Liver (tissue), 10 donors: ENCODE results near the gene SMAD5. TPM values are rescaled to one million over a fixed set of nuclear protein-coding genes. Genes with fewer than 3 reads are reported as not detected.

Experiments used
- DNase-seq: peaks from one replicate; pipeline ENCODE4 v3.0.0-alpha.2; 2017; ENCODE audit warnings: low spot score
- H3K27ac ChIP-seq, 2 donors: one replicate each; pipeline ENCODE4 v1.7.0; 2013; ENCODE audit warnings: inconsistent platforms in 2 of 2, low read length in 2 of 2, control low read depth in 1 of 2, low read depth in 1 of 2, mild to moderate bottlenecking in 1 of 2
- H3K27me3 ChIP-seq, 4 donors: one replicate each; pipeline versions ENCODE4 v1.6.1 to v1.7.0; 2013; ENCODE audit warnings: low read length in 3 of 4, inconsistent platforms in 1 of 4, mild to moderate bottlenecking in 1 of 4, moderate library complexity in 1 of 4; ENCODE audit not compliant: control insufficient read depth in 4 of 4, insufficient read depth in 4 of 4
- H3K36me3 ChIP-seq, 4 donors: one replicate each; pipeline versions ENCODE4 v1.6.1 to v1.7.0; 2013; ENCODE audit warnings: low read length in 3 of 4, mild to moderate bottlenecking in 3 of 4, low read depth in 1 of 4, moderate library complexity in 1 of 4; ENCODE audit not compliant: control insufficient read depth in 4 of 4, insufficient read depth in 3 of 4
- H3K4me1 ChIP-seq, 4 donors: one replicate each; pipeline versions ENCODE4 v1.6.1 to v1.7.0; 2013; ENCODE audit warnings: low read length in 3 of 4, mild to moderate bottlenecking in 3 of 4, moderate library complexity in 1 of 4; ENCODE audit not compliant: control insufficient read depth in 4 of 4, insufficient read depth in 4 of 4
- H3K4me3 ChIP-seq, 3 donors: one replicate each; pipeline versions ENCODE4 v1.6.1 to v1.7.0; 2013; ENCODE audit warnings: low read length in 3 of 3, control low read depth in 1 of 3, low read depth in 1 of 3, mild to moderate bottlenecking in 1 of 3
- H3K9ac ChIP-seq, 2 donors: one replicate each; pipeline ENCODE4 v1.7.0; 2013; ENCODE audit warnings: low read length in 2 of 2, mild to moderate bottlenecking in 2 of 2, moderate library complexity in 2 of 2, control low read depth in 1 of 2, low read depth in 1 of 2
- H3K9me3 ChIP-seq, 4 donors: one replicate each; pipeline versions ENCODE4 v1.6.1 to v1.7.0; 2013; ENCODE audit warnings: low read length in 3 of 4; ENCODE audit not compliant: control insufficient read depth in 4 of 4
- EGR1 ChIP-seq, 2 donors: IDR thresholded peaks; 2 replicates each; pipeline ENCODE4 v1.6.1; 2016 to 2018; ENCODE audit warnings: antibody characterized with exemption in 2 of 2, low read depth in 2 of 2
- FOXA1 ChIP-seq: IDR thresholded peaks from 2 replicates; pipeline ENCODE4 v1.6.1; 2016; ENCODE audit warnings: antibody characterized with exemption
- FOXA2 ChIP-seq: IDR thresholded peaks from 2 replicates; pipeline ENCODE4 v1.6.1; 2016; ENCODE audit warnings: antibody characterized with exemption
- GABPA ChIP-seq, 2 donors: IDR thresholded peaks in 1 of 2; conservative IDR thresholded peaks in 1 of 2; 2 replicates each; pipeline ENCODE4 v1.6.1; 2016; ENCODE audit warnings: antibody characterized with exemption in 2 of 2, mild to moderate bottlenecking in 1 of 2, moderate library complexity in 1 of 2
- HNF4A ChIP-seq, 2 donors: conservative IDR thresholded peaks; 2 replicates each; pipeline ENCODE4 v1.6.1; 2016; ENCODE audit warnings: antibody characterized with exemption in 2 of 2, mild to moderate bottlenecking in 2 of 2
- HNF4G ChIP-seq: IDR thresholded peaks from 2 replicates; pipeline ENCODE4 v1.6.1; 2016; ENCODE audit warnings: antibody characterized with exemption
- JUND ChIP-seq, 2 donors: IDR thresholded peaks; 2 replicates each; pipeline ENCODE4 v1.6.1; 2016; ENCODE audit warnings: antibody characterized with exemption in 2 of 2
- NR2F2 ChIP-seq: IDR thresholded peaks from 2 replicates; pipeline ENCODE4 v1.6.1; 2016; ENCODE audit warnings: antibody characterized with exemption
- RAD21 ChIP-seq, 2 donors: IDR thresholded peaks; 2 replicates each; pipeline ENCODE4 v1.6.1; 2016; ENCODE audit warnings: antibody characterized with exemption in 2 of 2, mild to moderate bottlenecking in 2 of 2
- RXRA ChIP-seq, 2 donors: IDR thresholded peaks; 2 replicates each; pipeline ENCODE4 v1.6.1; 2017 to 2018; ENCODE audit warnings: antibody characterized with exemption in 2 of 2, mild to moderate bottlenecking in 1 of 2
- SP1 ChIP-seq: IDR thresholded peaks from 2 replicates; pipeline ENCODE4 v1.6.1; 2018; ENCODE audit warnings: antibody characterized with exemption, mild to moderate bottlenecking
- TAF1 ChIP-seq: conservative IDR thresholded peaks from 2 replicates; pipeline ENCODE4 v1.6.1; 2016; ENCODE audit warnings: antibody characterized with exemption, mild to moderate bottlenecking
- YY1 ChIP-seq: IDR thresholded peaks from 2 replicates; pipeline ENCODE4 v1.6.1; 2016; ENCODE audit warnings: antibody characterized with exemption, mild to moderate bottlenecking
- WGBS: extraction: QIAGEN DNeasy Blood & Tissue Kit; methylation state at CpG from one replicate; pipeline ENCODE4 v1.1.7; 2013; 5-methylcytosine and 5-hydroxymethylcytosine counted together
- polyA plus RNA-seq, 2 donors: library from polyadenylated mRNA; stranded (reverse) in 1 of 2; unstranded in 1 of 2; fragments of 200-250 nt in 1 of 2; fragments of >200 nt in 1 of 2; fragmentation: Nextera tagmentation in 1 of 2; extraction: Ambion mirVana in 1 of 2; gene quantifications; one replicate each; pipeline versions ENCODE4 v1.2.1 to v1.2.3, GENCODE V29; 2013 to 2015
- small RNA-seq: library from RNA; depleted of rRNA; stranded (forward); fragments of <200 nt; gene quantifications from one replicate; pipeline ENCODE3, GENCODE V24; 2014
- total RNA-seq, 2 donors: library from RNA; depleted of rRNA; stranded (reverse); fragments of >200 nt; gene quantifications; one replicate each; pipeline ENCODE4 v1.2.3, GENCODE V29; 2014
- TF ChIP-seq, protein P1 (sequence below): IDR thresholded peaks from 2 replicates; pipeline ENCODE4 v1.6.1; 2016; ENCODE audit warnings: antibody characterized with exemption
- TF ChIP-seq, protein P2 (sequence below): fragments of 150-350 bp; IDR thresholded peaks from 2 replicates; pipeline ENCODE4 v1.5.1; 2017; ENCODE audit warnings: improper control_type of control experiment, low read depth, low read length; ENCODE audit not compliant: missing input control
- TF ChIP-seq, protein P3 (sequence below): IDR thresholded peaks from 2 replicates; pipeline ENCODE4 v1.6.1; 2016; ENCODE audit warnings: antibody characterized with exemption, mild to moderate bottlenecking
- TF ChIP-seq, protein P4 (sequence below): IDR thresholded peaks from 2 replicates; pipeline ENCODE4 v1.6.1; 2016; ENCODE audit warnings: antibody characterized with exemption
- TF ChIP-seq, protein P5 (sequence below): IDR thresholded peaks from 2 replicates; pipeline ENCODE4 v1.6.1; 2016; ENCODE audit warnings: antibody characterized with exemption
- donor health status: healthy.
- donor health status: healthy.
- donor health status: healthy.
- donor health status: healthy.
- donor health status: healthy.

SMAD5 gene
- total and polyA plus RNA-seq, 4 donors: 5.9 to 42.0 (median 16.3) TPM

DNA sequence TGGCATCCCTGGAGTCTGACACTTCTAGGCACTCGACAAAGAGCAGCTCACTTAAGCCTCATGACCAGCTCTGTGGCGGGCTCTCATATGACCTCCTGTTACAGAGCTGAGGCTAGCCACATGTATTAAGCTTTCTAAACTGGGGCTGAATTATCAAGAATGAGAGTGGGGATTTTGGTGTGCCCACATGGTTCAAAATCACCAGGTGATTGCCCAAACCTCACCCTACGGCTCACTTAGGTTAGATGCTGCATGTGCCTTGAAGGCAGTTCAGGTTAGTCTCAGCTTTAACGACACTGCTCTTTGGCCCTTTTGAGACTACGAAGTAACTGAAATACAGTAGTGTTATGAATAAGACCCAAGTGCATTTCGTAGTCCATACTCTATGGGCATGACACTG, 99.7 kb downstream of the SMAD5 start:
- Histone ChIP-seq H3K27ac (no peak overlapping the region), H3K27me3 (no peaks in the 10 kb centered on the region), H3K9me3 (no peaks in the 10 kb centered on the region), H3K36me3 (no peaks in the 10 kb centered on the region), H3K4me3 (no peak overlapping the region), H3K9ac (no peak overlapping the region), H3K4me1 (no peaks in the 10 kb centered on the region)
- 92% methylated on average over 6 of the region's 6 CpGs for WGBS
- TF ChIP-seq RXRA (IDR thresholded peaks at IDR 0.05): no peak
- no peak for TF ChIP-seq JUND (IDR thresholded peaks at IDR 0.05)
- TF ChIP-seq, protein P1, sequence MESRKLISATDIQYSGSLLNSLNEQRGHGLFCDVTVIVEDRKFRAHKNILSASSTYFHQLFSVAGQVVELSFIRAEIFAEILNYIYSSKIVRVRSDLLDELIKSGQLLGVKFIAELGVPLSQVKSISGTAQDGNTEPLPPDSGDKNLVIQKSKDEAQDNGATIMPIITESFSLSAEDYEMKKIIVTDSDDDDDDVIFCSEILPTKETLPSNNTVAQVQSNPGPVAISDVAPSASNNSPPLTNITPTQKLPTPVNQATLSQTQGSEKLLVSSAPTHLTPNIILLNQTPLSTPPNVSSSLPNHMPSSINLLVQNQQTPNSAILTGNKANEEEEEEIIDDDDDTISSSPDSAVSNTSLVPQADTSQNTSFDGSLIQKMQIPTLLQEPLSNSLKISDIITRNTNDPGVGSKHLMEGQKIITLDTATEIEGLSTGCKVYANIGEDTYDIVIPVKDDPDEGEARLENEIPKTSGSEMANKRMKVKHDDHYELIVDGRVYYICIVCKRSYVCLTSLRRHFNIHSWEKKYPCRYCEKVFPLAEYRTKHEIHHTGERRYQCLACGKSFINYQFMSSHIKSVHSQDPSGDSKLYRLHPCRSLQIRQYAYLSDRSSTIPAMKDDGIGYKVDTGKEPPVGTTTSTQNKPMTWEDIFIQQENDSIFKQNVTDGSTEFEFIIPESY: no peak
- TF ChIP-seq NR2F2: no peak
- no peak for TF ChIP-seq FOXA2
- no peak for TF ChIP-seq EGR1 (IDR thresholded peaks at IDR 0.05; ENCODE audit: low read depth in 2 of 2)
- TF ChIP-seq, protein P2, sequence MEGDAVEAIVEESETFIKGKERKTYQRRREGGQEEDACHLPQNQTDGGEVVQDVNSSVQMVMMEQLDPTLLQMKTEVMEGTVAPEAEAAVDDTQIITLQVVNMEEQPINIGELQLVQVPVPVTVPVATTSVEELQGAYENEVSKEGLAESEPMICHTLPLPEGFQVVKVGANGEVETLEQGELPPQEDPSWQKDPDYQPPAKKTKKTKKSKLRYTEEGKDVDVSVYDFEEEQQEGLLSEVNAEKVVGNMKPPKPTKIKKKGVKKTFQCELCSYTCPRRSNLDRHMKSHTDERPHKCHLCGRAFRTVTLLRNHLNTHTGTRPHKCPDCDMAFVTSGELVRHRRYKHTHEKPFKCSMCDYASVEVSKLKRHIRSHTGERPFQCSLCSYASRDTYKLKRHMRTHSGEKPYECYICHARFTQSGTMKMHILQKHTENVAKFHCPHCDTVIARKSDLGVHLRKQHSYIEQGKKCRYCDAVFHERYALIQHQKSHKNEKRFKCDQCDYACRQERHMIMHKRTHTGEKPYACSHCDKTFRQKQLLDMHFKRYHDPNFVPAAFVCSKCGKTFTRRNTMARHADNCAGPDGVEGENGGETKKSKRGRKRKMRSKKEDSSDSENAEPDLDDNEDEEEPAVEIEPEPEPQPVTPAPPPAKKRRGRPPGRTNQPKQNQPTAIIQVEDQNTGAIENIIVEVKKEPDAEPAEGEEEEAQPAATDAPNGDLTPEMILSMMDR: no peak
- TF ChIP-seq FOXA1: no peak
- TF ChIP-seq, protein P3, sequence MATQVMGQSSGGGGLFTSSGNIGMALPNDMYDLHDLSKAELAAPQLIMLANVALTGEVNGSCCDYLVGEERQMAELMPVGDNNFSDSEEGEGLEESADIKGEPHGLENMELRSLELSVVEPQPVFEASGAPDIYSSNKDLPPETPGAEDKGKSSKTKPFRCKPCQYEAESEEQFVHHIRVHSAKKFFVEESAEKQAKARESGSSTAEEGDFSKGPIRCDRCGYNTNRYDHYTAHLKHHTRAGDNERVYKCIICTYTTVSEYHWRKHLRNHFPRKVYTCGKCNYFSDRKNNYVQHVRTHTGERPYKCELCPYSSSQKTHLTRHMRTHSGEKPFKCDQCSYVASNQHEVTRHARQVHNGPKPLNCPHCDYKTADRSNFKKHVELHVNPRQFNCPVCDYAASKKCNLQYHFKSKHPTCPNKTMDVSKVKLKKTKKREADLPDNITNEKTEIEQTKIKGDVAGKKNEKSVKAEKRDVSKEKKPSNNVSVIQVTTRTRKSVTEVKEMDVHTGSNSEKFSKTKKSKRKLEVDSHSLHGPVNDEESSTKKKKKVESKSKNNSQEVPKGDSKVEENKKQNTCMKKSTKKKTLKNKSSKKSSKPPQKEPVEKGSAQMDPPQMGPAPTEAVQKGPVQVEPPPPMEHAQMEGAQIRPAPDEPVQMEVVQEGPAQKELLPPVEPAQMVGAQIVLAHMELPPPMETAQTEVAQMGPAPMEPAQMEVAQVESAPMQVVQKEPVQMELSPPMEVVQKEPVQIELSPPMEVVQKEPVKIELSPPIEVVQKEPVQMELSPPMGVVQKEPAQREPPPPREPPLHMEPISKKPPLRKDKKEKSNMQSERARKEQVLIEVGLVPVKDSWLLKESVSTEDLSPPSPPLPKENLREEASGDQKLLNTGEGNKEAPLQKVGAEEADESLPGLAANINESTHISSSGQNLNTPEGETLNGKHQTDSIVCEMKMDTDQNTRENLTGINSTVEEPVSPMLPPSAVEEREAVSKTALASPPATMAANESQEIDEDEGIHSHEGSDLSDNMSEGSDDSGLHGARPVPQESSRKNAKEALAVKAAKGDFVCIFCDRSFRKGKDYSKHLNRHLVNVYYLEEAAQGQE: no peak
- no peak for TF ChIP-seq SP1
- TF ChIP-seq YY1: no peak
- TF ChIP-seq TAF1: no peak
- TF ChIP-seq GABPA (IDR thresholded peaks at IDR 0.05 in 1 of 2, conservative IDR thresholded peaks at IDR 0.05 in 1 of 2): no peak
- TF ChIP-seq HNF4A (conservative IDR thresholded peaks at IDR 0.05): no peak
- TF ChIP-seq, protein P4, sequence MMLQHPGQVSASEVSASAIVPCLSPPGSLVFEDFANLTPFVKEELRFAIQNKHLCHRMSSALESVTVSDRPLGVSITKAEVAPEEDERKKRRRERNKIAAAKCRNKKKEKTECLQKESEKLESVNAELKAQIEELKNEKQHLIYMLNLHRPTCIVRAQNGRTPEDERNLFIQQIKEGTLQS: no peak
- TF ChIP-seq, protein P5, sequence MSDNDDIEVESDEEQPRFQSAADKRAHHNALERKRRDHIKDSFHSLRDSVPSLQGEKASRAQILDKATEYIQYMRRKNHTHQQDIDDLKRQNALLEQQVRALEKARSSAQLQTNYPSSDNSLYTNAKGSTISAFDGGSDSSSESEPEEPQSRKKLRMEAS: no peak
- TF ChIP-seq RAD21 (IDR thresholded peaks at IDR 0.05): no peak
- TF ChIP-seq HNF4G: no peak
- no peak for DNase-seq

Small RNA genes within 50 kb of the gene (small RNA-seq; reads per million reads assigned to genes)
- gene RF02173 (not detected), gene RF02175 (not detected), gene RF02176 (not detected)

Other genes with a start within 250 kb of the SMAD5 start
- not detected for gene IL9, start 237.0 kb upstream of the SMAD5 start, total RNA-seq
- gene IL9, start 237.0 kb upstream of the SMAD5 start, polyA plus RNA-seq: not detected
- 10 to 100 TPM; 72.0 to 93.8 TPM for gene LECT2, start 177.9 kb upstream of the SMAD5 start, total RNA-seq
- gene LECT2, start 177.9 kb upstream of the SMAD5 start, polyA plus RNA-seq: 10 to 100 TPM; 27.4 to 90.2 TPM
- 100 to 1,000 TPM in 1 of 2 donors, 10 to 100 TPM in 1; 45.2 to 144 TPM for gene TGFBI, start 103.9 kb upstream of the SMAD5 start, total RNA-seq
- gene TGFBI, start 103.9 kb upstream of the SMAD5 start, polyA plus RNA-seq: 10 to 100 TPM; 33.7 to 43.0 TPM
- gene SMIM32, start 60.3 kb downstream of the SMAD5 start, total RNA-seq: not detected
- under 1 TPM in 1 of 2 donors, not detected in 1; 0.02 TPM for gene SMIM32, start 60.3 kb downstream of the SMAD5 start, polyA plus RNA-seq
- gene TRPC7, start 232.7 kb downstream of the SMAD5 start, total RNA-seq: not detected
- not detected for gene TRPC7, start 232.7 kb downstream of the SMAD5 start, polyA plus RNA-seq